ENCODE results near the gene TBC1D22A.

The TBC1D22A gene

GRCh38 chr22:47189056-47189916 lies 426.8 kb downstream of the TBC1D22A start:
- DNase-seq (ENCODE audit: low read depth in 2 of 2) = no peak

- DNase-seq (ENCODE audit: low read depth in 2 of 2) = no peak
These were observed 428.0 kb downstream of the TBC1D22A start for GRCh38 chr22:47190276-47190956.

- DNase-seq (ENCODE audit: low read depth in 2 of 2) = no peak
These were observed 428.7 kb downstream of the TBC1D22A start for GRCh38 chr22:47190957-47191670.

- no peak for DNase-seq (ENCODE audit: low read depth in 2 of 2)
These were observed 429.5 kb downstream of the TBC1D22A start for GRCh38 chr22:47191671-47192650.

GRCh38 chr22:47192651-47193437 lies 430.4 kb downstream of the TBC1D22A start:
- no peak for DNase-seq (ENCODE audit: low read depth in 2 of 2)

- DNase-seq (ENCODE audit: low read depth in 2 of 2) = no peak
These were observed 431.3 kb downstream of the TBC1D22A start for GRCh38 chr22:47193606-47194329.

GRCh38 chr22:47194476-47195155 lies 432.2 kb downstream of the TBC1D22A start:
- no peak for DNase-seq (ENCODE audit: low read depth in 2 of 2)

- no peak for DNase-seq (ENCODE audit: low read depth in 2 of 2)
These were observed 432.7 kb downstream of the TBC1D22A start for GRCh38 chr22:47195156-47195483.

- DNase-seq (ENCODE audit: low read depth in 2 of 2) = no peak
These were observed 433.2 kb downstream of the TBC1D22A start for GRCh38 chr22:47195484-47196165.

GRCh38 chr22:47196166-47196849 lies 433.9 kb downstream of the TBC1D22A start:
- no peak for DNase-seq (ENCODE audit: low read depth in 2 of 2)

GRCh38 chr22:47196881-47197772 lies 434.7 kb downstream of the TBC1D22A start:
- DNase-seq (ENCODE audit: low read depth in 2 of 2) = no peak

GRCh38 chr22:47197773-47198500 lies 435.5 kb downstream of the TBC1D22A start:
- DNase-seq (ENCODE audit: low read depth in 2 of 2) = no peak

- no peak for DNase-seq (ENCODE audit: low read depth in 2 of 2)
These were observed 436.4 kb downstream of the TBC1D22A start for GRCh38 chr22:47198801-47199251.

- DNase-seq (ENCODE audit: low read depth in 2 of 2) = no peak
These were observed 437.0 kb downstream of the TBC1D22A start for GRCh38 chr22:47199261-47199978.

GRCh38 chr22:47199979-47200272 lies 437.5 kb downstream of the TBC1D22A start:
- DNase-seq (ENCODE audit: low read depth in 2 of 2) = no peak

All from stimulated activated CD4-positive, alpha-beta T cell treated with anti-CD3 and anti-CD28 coated beads, Interleukin-12 subunit alpha, Interleukin-12 subunit beta, amount 100 ng/mL, for 24 hours (primary cell).